Transverse colon (tissue), 4 donors: Measurements from ENCODE around the gene ARHGEF4.

Experiments used
- CTCF ChIP-seq, 5 experiments: fragments of 200-600 bp in 3 of 5; fragments of 450-650 bp in 2 of 5; sonication (generic) in 3 of 5; IDR thresholded peaks; 1 replicate in 2 of 5; 2 replicates in 3 of 5; pipeline ENCODE4 v1.5.1; 2016 to 2017; ENCODE audit warnings: antibody characterized with exemption in 5 of 5, inconsistent platforms in 3 of 5, mild to moderate bottlenecking in 2 of 5, moderate library complexity in 1 of 5
- EP300 ChIP-seq: sonication (generic); formaldehyde crosslinking; IDR thresholded peaks from one replicate; pipeline ENCODE4 v1.6.1; 2017; ENCODE audit warnings: antibody characterized with exemption, low read depth
- POLR2A ChIP-seq: fragments of 450-650 bp; IDR thresholded peaks from one replicate; pipeline ENCODE4 v1.6.1; 2016; ENCODE audit warnings: antibody characterized with exemption, mild to moderate bottlenecking, moderate library complexity
- POLR2AphosphoS5 ChIP-seq, 3 donors: sonication (generic); formaldehyde crosslinking; IDR thresholded peaks; one replicate each; pipeline ENCODE4 v1.6.1; 2016; ENCODE audit warnings: antibody characterized with exemption in 3 of 3

GRCh38 chr2:131077182-131077846 is 240.6 kb downstream of the ARHGEF4 start:
- TF ChIP-seq CTCF (IDR thresholded peaks at IDR 0.05) (no peak), POLR2A (no peak), POLR2AphosphoS5 (IDR thresholded peaks at IDR 0.05) (no peak), EP300 (no peak)
